Daoy (cell line): Measurements from ENCODE around the gene CHST11. TPM values are rescaled to one million over a fixed set of nuclear protein-coding genes. Genes with fewer than 3 reads are reported as not detected.
"Not testable (repeated sequence)": the region's sequence is repeated elsewhere in the genome, so short reads cannot be mapped to it uniquely, and the experiment has no call there.

ENCODE experiments used
- DNase-seq: peaks from one replicate; pipeline ENCODE4 v3.0.0-alpha.2; 2015; ENCODE audit warnings: low read depth
- total RNA-seq: library from RNA; depleted of rRNA; stranded (reverse); fragments of >200 nt; shearing (Covaris generic); gene quantifications from 2 replicates; pipeline ENCODE4 v1.2.3, GENCODE V29; 2014

Gene CHST11
- total RNA-seq, 1 experiment from 2014 or later, result 37.8 TPM

DNA sequence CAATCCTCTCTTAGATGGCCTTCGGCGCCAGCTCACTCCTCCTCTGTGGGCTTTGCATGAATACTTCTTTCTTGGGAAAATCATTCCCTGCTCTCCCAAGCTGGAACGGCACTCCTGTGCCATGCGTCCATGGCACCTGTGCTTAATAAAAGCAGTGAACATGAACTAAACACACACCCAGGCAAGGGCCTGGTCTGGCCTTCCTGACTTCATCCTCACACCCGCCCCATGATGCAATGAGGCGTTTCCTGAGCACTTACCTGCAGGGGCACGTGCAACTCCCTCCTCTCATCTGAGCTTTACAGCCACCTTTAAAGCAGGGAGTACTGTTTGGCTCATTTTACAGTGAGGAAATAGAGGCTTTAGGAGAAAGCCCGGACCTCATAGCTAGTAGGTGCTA is 281.6 kb downstream of the CHST11 start:
- no peak for DNase-seq

DNA sequence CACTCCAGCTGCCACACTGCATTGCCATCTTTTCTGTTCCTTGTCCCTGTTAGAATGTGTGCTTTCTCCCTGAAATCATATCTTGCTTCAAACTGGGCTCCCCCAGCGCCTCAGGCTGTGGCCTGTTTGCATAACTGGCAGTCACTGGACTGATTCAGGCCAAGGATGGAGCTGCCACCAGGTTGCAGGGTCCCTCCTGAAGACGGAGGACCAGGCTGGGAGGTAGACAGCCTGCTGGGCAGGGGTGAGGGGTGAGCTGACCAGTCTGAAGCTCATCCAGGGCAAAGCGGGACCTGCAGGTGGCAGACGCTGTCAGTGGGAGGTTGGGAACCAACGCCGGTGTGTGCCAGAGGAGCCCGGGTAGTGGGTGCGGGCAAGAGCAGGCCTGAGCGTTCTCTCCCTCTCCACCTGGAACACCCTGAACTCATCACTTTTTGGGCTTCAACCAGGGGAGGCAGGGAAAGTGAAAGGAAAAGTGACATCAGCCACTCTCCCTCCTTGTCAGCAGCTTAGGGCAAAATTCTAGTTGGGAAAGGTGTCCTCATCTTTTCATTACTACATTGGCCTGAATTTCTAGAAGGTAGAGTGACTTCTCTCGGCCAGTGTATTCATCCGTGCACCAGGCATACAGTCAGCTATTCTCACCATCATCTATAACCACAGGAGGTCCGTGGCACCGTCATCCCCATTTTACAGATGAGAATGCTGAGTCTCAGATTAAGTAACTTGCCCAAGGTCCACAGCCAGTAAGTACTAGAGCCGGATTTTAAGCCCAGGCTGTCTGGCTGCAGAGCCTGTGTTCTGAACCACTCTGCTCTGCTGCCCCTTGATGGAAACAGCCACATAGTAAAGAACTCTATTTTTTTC is 282.3 kb downstream of the CHST11 start:
- no peak for DNase-seq

DNA sequence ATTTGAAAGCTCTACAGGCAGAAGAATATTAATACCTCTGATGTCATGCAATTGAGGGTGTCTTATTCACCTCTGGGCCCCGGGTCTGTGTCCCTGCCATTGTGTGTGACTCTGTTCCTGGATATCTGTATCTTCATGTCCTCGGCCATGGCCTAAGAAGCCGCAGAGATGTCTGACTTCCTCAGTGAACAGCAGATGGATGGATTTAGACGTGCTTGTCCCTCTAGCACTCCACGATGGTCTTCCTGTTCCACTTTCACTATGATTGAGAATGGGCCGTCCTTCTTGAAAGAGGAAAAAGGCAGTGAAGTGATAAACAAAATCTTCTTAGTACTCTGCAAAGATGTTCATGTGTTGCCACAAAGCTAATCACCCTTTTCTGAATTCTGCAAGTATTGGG is 283.9 kb downstream of the CHST11 start:
- no peak for DNase-seq

DNA sequence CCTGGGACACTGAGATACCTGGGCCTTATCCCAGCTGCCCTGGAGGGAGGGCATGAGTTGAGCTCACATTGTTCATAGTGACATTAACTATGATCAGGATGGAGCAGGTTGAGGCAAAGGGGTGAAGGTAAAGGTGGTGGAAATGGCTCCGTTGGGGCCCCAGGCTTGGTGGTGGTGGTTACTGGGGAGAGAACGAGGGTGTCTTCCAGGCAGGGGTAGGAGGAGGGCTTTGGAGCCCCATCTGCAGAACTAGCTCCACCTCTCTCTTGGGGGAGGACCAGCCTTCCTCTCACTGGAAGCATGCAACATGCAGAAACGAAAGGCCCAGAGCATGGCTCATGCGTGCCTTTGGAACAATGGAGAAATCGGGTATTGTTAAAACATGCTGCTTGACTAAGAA is 284.3 kb downstream of the CHST11 start:
- no peak for DNase-seq

DNA sequence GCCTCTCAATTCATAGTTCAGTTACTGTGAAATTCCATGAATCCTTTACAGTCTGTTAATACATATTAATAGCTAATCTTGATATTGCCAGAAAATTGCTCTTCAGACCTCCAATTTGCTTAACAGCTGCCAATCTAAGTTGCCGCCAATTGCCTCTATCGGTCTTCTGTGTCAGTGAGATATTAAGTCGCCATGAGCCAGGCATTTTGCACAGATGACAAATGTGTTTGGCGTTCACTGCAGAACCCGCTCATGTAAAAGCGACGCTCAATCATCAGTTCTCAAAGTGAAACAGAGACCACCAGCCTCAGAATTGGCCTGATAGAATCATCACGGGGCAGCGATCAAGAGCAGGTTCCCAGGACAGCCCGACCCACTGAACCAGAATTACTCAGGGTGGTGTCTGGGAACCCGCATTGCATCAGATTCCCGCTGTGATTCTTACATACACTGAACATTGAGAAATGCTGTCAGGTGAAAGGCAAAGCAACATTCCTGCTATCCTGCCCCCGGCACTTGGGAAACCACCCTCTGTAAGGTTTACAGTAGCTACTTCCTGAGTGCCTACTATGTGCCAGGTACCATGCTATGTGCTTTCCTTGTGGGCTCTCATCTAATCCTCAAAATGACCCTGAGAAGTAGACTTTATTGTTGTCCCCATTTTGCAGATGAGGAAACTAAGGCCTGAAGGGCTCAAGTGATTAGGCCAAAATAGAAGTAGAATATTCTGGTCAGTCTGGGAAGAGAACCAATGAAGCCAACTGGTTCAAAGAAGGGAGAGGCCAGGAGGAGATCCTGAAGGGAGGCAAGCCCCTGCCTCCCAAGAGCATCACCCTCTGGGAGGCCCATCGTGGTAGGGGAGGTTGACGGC is 285.0 kb downstream of the CHST11 start:
- DNase-seq, result no peak

DNA sequence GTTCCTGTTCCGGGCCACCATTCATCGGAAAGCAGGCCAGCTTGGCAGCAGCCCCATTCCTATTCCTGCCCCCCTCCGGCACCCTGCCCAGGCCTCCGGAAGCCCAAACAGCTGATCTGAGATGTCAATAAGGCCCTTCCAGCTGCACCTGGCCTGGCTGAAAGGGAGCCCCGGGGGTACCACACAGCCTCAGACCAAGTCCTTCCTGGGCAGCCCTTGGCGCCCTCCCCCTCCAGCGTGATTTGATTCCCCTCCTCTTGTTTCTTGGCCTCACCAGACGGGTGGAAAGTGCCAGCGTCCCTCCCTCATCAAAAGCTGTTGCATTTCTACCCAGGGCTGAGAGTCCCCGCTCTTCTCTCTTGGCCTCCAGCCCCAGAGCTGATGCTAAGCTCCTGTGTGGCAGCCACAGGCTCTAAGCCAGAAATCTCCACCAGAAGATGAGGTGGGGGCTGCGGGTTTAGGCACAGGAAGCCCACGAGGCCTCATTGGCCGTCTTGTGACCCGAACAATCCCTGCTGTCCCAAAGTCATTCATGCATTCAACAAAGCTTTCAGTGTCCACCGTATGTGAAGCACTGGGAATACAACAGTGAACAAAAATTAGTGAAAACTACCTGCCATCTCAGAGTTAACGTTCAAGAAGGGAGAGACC is 285.9 kb downstream of the CHST11 start:
- no peak for DNase-seq

DNA sequence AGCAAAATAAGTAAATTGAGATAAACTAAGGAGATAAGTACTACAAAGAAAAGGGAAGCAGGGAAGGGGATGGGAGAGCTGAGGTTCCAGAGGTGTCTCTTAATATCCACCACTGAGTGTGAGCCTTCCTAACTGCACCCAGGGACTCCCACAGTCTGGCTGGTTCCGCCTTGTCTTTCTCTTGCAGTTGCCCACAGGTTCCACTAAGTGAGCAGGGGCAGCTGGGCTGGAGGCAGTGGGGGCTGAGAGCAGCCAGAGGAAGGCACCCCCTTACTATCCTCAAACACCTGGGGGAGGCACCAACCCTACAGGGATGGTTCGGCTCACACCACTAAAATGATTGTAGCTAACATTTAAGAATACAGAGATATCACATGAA is 286.4 kb downstream of the CHST11 start:
- DNase-seq, result no peak

DNA sequence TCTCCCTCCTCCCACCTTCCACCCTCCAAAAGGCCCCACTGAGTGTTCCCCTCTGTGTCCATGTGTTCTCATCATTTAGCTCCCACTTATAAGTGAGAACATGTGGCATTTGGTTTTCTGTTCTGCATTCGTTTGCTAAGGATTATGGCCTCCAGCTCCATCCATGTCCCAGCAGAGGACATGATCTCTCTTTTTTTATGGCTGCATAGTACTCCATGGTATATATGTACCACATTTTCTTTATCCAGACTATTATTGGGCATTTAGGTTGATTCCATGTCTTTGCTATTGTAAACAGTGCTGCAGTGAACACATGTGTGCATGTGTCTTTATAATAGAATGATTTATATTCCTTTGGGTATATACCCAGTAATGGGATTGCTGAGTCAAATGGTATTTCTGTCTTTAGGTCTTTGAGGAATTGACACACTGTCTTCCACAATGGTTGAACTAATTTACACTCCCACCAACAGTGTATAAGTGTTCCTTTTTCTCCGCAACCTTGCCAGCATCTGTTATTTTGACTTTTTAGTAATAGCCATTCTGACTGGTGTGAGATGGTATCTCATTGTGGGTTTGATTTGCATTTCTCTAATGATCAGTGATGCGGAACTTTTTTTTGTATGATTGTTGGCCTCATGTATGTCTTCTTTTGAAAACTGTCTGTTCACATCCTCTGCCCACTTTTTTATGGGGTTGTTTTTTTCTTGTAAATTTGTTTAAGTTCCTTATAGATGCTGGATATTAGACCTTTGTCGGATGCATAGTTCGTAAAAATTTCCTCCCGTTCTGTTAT is 287.2 kb downstream of the CHST11 start:
- not testable (repeated sequence) for DNase-seq

DNA sequence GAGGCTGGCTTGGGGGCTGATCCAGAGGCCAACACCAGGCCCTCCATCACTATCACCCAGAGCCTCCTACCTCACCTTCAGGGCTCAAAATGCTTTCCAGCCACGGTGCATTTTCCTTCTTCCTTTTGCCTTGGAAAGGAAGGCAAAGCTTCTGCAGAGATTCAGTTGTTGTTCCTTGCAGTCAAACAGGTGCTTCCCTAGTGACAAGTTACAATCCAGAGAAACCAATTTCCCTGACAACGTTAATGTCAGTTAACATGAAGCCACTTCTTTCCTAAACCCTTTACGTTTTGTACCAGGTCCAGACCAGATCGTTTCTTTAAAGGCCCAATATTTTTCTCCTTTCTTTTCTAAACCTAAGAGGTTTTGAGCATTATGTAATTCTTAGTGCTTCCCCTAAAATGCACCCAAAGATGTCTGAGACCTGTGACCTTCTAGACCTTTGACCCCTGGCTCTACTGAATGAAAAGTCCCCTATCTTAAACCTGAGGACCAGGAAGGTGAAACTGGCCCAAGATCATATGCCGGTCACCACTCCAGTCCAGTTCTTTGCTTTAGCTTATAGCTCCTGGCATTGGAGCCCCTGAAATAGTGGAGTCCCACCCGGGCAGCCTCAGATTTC is 289.8 kb downstream of the CHST11 start:
- DNase-seq, result no peak

DNA sequence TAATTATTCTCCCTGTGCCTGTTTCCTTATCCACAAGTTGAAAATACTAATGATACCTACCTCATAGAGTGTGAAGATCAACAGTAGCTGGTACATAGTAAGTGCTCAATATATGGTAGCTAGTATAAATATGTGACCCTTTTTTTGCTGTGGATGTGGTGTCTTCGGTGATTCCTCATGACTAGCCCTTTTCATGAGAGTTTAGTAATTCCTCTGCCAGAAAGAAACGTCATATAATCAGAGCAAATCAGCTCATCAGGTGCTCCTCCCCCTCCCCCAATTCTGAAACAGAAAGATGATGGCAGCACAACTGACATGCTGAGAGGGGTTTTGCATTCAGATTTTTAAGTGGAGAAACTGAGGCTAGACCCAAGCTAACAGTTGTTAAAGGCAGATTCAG is 290.6 kb downstream of the CHST11 start:
- no peak for DNase-seq

DNA sequence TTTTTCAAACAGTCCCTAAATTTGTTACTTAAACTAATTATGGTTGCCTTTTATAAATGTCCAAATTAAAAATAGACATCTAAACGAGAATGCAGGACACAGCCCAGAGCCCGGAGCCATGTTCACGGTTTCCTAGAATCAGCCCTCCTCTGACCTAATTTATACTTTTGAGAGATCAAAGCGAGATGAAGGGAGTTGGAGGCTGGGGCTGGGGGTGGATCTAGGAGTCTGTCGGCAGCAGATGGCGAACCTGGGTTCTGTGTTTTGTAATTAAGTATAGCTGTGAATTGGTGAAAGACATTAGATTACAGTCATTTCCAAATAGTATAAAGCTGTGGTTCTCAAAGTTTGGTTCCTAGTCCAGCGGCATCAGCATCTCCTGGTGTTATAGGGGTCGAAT is 291.2 kb downstream of the CHST11 start:
- DNase-seq, result no peak

DNA sequence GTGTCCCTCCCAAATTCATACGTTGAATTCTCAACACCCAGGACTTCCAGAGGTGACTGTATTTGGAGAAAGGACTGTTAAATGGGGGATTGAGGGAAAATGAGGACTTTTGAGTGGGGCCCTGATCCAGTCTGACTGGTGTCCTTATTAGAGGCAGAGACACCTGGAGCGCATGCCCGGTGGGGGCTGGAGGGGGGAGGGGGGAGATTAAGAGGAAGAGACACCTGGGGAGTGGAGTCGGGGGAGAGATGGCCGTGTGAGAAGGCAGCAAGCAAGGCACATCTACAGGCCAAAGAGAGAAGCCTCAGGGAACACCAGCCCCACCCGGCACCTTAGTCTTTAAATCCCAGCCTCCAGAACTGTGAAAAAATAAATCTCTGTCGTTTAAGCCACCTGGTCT is 291.6 kb downstream of the CHST11 start:
- no peak for DNase-seq

DNA sequence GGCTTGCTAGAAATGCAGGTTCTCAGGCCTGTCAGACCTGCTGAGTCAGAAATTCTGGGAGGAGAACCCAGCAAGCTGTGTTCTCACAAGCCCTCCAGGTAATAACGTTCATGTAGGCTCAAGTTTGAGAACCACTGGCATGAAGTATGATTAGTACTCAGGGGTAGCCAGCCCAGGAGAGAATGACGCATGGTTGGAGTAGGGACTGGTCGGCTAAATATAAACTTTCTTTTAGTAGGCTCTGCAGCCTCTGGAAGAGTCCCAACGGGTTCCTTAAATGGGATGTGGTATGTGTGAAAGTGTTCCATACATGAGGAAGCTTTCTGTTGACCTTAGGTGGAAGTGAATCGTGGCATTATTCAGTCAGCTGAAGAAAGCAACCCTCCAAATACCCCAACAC is 292.0 kb downstream of the CHST11 start:
- DNase-seq, result peak; percentile 53

DNA sequence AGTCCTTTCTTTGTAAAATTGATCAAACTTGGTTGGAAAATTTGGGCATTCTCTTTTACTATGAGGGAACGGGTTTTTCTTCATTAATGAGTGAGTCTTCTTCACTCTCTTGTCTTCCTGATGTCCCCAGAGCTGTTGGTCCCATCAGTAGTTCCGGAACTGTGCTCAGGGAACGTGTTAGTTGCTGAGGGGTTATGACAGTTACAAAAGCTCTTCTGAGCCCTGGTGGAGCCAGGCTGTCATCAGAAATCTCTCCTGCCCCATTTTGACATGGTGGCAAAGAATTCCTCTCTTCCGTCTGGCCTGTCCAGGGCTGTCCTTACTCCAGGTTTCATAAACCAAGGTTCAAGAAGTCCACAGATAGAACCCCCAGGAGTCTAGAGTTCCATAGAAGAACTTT is 292.8 kb downstream of the CHST11 start:
- DNase-seq, result no peak

DNA sequence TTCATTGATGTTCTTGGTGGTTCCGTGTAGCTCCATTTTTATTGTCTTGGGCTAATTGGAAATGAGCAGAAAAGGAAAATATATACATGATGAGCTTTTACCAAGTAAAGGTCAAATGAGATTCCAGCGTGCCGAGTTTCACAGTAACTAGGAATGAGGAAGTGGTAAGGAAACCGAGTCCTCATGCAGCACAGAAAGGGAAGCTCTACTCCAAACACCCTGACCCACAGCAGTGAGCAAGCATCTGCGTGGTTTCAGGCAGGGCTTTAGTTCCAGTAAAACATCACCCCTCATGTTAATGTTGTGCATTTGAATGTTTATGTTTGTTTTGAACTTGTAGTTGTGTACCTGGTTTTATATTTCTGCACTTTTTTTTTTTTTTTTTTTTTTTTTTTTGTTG is 293.3 kb downstream of the CHST11 start:
- DNase-seq, result peak; percentile 60

DNA sequence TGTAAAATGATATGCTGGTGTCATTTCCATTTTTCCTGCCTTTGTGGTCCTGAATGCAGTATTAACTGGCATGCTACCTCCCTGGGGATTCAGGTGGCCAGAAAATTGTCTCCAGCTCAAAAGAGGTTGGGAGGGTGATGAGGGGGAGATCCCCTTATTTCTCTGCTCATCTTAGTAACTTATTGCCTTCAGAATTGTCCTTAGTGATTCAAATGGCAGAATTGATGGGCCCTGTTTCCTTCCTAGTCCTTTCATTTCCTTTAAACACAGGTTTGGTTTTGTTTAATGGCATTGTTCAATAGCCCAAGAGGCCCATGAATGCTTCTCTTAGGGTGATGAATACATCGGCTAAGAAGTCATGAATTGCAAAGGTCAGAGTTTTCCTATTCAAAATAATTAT is 294.4 kb downstream of the CHST11 start:
- no peak for DNase-seq

DNA sequence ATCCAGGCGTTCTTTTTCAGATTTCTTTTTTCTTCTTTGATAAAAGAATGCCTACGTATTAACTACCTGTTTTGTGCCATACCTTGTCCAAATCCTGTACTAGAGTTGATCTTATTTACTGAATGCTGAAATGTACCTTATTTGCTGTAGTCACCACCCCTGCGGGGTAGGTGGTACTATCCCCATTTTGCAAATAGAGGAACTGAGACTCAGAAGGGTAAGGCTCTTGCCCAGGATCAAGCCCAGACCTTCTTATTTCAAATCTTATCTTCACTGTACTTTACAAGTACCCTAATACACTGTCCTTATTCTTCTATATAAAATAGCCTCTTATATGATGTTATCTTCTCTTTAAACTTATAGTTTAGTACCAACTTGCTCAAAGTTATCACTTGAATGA is 294.8 kb downstream of the CHST11 start:
- DNase-seq, result no peak

DNA sequence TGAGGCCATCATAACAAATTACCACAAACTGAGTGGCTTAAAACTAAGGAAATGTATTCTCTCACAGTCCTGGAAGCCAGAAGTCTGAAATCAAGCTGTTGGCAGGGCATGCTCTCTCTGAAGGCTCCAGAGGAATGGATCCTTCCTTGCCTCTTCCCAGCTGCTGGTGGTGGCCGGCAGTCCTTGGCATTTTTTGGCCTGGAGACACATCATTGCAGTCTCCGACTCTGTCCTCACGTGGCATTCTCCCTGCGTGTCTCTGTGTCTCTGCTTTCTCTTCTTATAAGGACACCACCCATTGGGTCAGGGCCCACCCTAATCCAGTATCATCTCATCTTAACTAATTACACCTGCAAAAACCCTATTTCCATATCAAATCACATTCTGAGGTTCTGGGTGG is 295.3 kb downstream of the CHST11 start:
- DNase-seq, result no peak

DNA sequence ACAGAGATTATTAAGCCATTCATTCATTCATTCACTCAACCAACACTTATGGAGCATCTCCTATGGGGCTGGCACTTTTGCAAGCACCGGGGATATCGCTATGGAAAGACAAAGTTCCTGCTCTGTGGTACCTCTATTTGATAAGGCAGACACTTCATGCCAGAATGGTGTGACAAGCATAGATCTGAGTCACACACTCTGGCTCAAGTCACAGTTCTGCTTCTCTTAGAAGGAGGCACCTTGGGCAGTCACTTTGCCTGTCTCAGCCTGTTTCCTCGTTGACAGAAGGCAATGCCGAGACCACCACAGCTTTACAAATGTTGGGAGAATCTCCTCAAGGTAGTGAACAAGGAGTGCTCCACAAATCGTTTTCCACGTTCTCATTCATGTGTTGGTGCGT is 296.1 kb downstream of the CHST11 start:
- no peak for DNase-seq

DNA sequence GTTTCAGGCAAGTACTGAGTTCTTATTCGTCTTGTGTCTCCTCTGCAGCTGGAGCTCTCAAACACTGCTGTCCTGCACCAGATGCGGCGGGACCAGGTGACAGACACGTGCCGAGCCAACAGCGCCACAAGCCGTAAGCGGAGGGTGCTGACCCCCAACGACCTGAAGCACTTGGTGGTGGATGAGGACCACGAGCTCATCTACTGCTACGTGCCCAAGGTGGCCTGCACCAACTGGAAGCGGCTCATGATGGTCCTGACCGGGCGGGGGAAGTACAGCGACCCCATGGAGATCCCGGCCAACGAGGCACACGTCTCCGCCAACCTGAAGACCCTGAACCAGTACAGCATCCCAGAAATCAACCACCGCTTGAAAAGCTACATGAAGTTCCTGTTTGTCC is 300.2 kb downstream of the CHST11 start:
- DNase-seq, result no peak

DNA sequence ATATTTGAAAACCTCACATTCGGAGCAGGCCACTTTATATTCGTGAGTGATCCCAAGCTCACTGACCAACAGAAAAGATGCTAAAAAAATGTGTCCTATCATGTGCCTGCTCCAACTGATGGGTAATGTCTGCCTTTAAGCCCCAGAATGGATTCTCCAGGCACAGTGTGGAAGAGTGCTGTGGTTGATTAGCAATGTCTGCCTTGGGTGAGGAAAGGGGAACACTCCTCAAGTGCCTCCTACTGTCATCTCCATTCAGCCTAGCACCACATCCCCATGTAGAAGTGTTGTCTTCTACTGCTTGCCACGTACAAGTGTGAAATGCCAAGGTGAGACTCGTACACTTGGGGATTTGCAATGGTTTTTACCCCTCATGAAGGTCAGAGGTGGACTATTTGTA is 302.0 kb downstream of the CHST11 start:
- no peak for DNase-seq
